ENCODE data around the gene CHTOP.

The CHTOP gene

GRCh38 chr1:153685544-153686340 is 51.9 kb downstream of the CHTOP start:
- DNase-seq (ENCODE audit: low read depth in 2 of 2), result no peak

- no peak for DNase-seq (ENCODE audit: low read depth in 2 of 2)
These were observed 53.7 kb downstream of the CHTOP start for GRCh38 chr1:153687346-153688125.

- no peak for DNase-seq (ENCODE audit: low read depth in 2 of 2)
These were observed 54.4 kb downstream of the CHTOP start for GRCh38 chr1:153688276-153688675.

GRCh38 chr1:153688736-153689328 is 55.0 kb downstream of the CHTOP start:
- no peak for DNase-seq (ENCODE audit: low read depth in 2 of 2)

GRCh38 chr1:153693466-153693865 is 59.6 kb downstream of the CHTOP start:
- DNase-seq (ENCODE audit: low read depth in 2 of 2), result no peak

Measured in stimulated activated CD8-positive, alpha-beta memory T cell treated with anti-CD3 and anti-CD28 coated beads, Interleukin-2, amount 100 ng/mL, for 1 hour (primary cell).